Mesenchymal stem cell (in vitro differentiated cells and primary cell): ENCODE data around the gene ARHGEF5.

Experiments
- DNase-seq: peaks from one replicate; pipeline ENCODE4 v3.0.0-alpha.2; 2013
- H2AFZ ChIP-seq: one replicate; pipeline ENCODE4 v1.6.1; 2013; ENCODE audit warnings: low read depth, mild to moderate bottlenecking, control low read depth, inconsistent platforms, low read length, moderate library complexity
- H2AK5ac ChIP-seq: 2 replicates; pipeline ENCODE4 v1.6.1; 2013; ENCODE audit warnings: low read length, moderate library complexity, mild to moderate bottlenecking, inconsistent platforms; ENCODE audit not compliant: severe bottlenecking
- H2BK120ac ChIP-seq: one replicate; pipeline ENCODE4 v1.6.1; 2013; ENCODE audit warnings: low read depth, mild to moderate bottlenecking, inconsistent platforms, low read length, moderate library complexity
- H2BK12ac ChIP-seq, 2 experiments: one replicate each; pipeline ENCODE4 v1.6.1; 2013; ENCODE audit warnings: inconsistent platforms in 2 of 2, low read length in 2 of 2, mild to moderate bottlenecking in 2 of 2, moderate library complexity in 2 of 2, control low read depth in 1 of 2
- H2BK15ac ChIP-seq: one replicate; pipeline ENCODE4 v1.6.1; 2013; ENCODE audit warnings: mild to moderate bottlenecking, low read depth, inconsistent platforms; ENCODE audit not compliant: poor library complexity, severe bottlenecking
- H2BK5ac ChIP-seq: 2 replicates; pipeline ENCODE4 v1.6.1; 2013; ENCODE audit warnings: low read depth, mild to moderate bottlenecking, low read length, control low read depth, inconsistent platforms; ENCODE audit not compliant: poor library complexity, severe bottlenecking
- H3K14ac ChIP-seq, 2 experiments: one replicate each; pipeline ENCODE4 v1.6.1; 2013; ENCODE audit warnings: inconsistent platforms in 2 of 2, low read length in 2 of 2, control low read depth in 1 of 2, mild to moderate bottlenecking in 1 of 2, moderate library complexity in 1 of 2
- H3K18ac ChIP-seq, 2 experiments: one replicate each; pipeline ENCODE4 v1.6.1; 2013; ENCODE audit warnings: inconsistent platforms in 2 of 2, low read length in 2 of 2, control low read depth in 1 of 2, low read depth in 1 of 2, mild to moderate bottlenecking in 1 of 2
- H3K23ac ChIP-seq, 2 experiments: one replicate each; pipeline ENCODE4 v1.6.1; 2013; ENCODE audit warnings: inconsistent platforms in 2 of 2, low read length in 2 of 2, mild to moderate bottlenecking in 2 of 2, moderate library complexity in 2 of 2, control low read depth in 1 of 2
- H3K27ac ChIP-seq: 2 replicates; pipeline ENCODE4 v1.5.1; 2013; ENCODE audit warnings: mild to moderate bottlenecking, moderate library complexity, low read length, control low read depth, inconsistent platforms; ENCODE audit not compliant: poor library complexity, severe bottlenecking
- H3K27me3 ChIP-seq, 2 experiments: 2 replicates each; pipeline versions ENCODE4 v1.6.1 to v1.7.0; 2013; ENCODE audit warnings: low read length in 2 of 2, mild to moderate bottlenecking in 2 of 2, moderate library complexity in 2 of 2, control low read depth in 1 of 2, inconsistent platforms in 1 of 2; ENCODE audit not compliant: control insufficient read depth in 1 of 2, insufficient read depth in 1 of 2
- H3K36me3 ChIP-seq, 2 experiments: 2 replicates each; pipeline versions ENCODE4 v1.6.1 to v1.7.0; 2013; ENCODE audit warnings: low read length in 2 of 2, control low read depth in 1 of 2, inconsistent platforms in 1 of 2, low read depth in 1 of 2, mild to moderate bottlenecking in 1 of 2; ENCODE audit not compliant: insufficient read depth in 2 of 2, control insufficient read depth in 1 of 2
- H3K4ac ChIP-seq, 2 experiments: one replicate each; pipeline ENCODE4 v1.6.1; 2013; ENCODE audit warnings: inconsistent platforms in 2 of 2, low read length in 2 of 2, mild to moderate bottlenecking in 2 of 2, moderate library complexity in 2 of 2, control low read depth in 1 of 2, low read depth in 1 of 2
- H3K4me1 ChIP-seq: 2 replicates; pipeline ENCODE4 v1.6.1; 2013; ENCODE audit warnings: low read depth, low read length, control low read depth; ENCODE audit not compliant: control insufficient read depth, insufficient read depth
- H3K4me2 ChIP-seq: 2 replicates; pipeline ENCODE4 v1.6.1; 2013; ENCODE audit warnings: low read length, mild to moderate bottlenecking, inconsistent platforms; ENCODE audit not compliant: poor library complexity, severe bottlenecking
- H3K4me3 ChIP-seq, 2 experiments: 2 replicates each; pipeline versions ENCODE4 v1.5.1 to v1.7.0; 2013; ENCODE audit warnings: low read length in 2 of 2, mild to moderate bottlenecking in 2 of 2, control low read depth in 1 of 2, low read depth in 1 of 2; ENCODE audit not compliant: insufficient read depth in 1 of 2
- H3K79me1 ChIP-seq: replicated peaks from 2 replicates; pipeline ENCODE4 v1.6.1; 2013; ENCODE audit warnings: mild to moderate bottlenecking, control low read depth, low read length, inconsistent platforms; ENCODE audit not compliant: poor library complexity, severe bottlenecking
- H3K9ac ChIP-seq: 2 replicates; pipeline ENCODE4 v1.7.0; 2013; ENCODE audit warnings: mild to moderate bottlenecking, low read length, moderate library complexity
- H3K9me3 ChIP-seq: 2 replicates; pipeline ENCODE4 v1.7.0; 2013; ENCODE audit warnings: mild to moderate bottlenecking, low read length; ENCODE audit not compliant: control insufficient read depth
- H4K8ac ChIP-seq: one replicate; pipeline ENCODE4 v1.6.1; 2013; ENCODE audit warnings: inconsistent platforms, mild to moderate bottlenecking, low read length, moderate library complexity
- H4K91ac ChIP-seq: one replicate; pipeline ENCODE4 v1.6.1; 2013; ENCODE audit warnings: mild to moderate bottlenecking, low read length, inconsistent platforms
- WGBS: methylation state at CpG from one replicate; pipeline ENCODE4 v1.1.7; 2013; ENCODE audit warnings: mixed read lengths; 5-methylcytosine and 5-hydroxymethylcytosine counted together

The ARHGEF5 gene

GRCh38 chr7:144386741-144387140 lies 31.5 kb downstream of the ARHGEF5 start:
- no peak overlapping the region for H3K4me3 ChIP-seq
- H2AFZ ChIP-seq, result no peak overlapping the region
- no peak overlapping the region for H4K91ac ChIP-seq
- H3K79me1 ChIP-seq, result no peaks in the 10 kb centered on the region
- H3K4ac ChIP-seq, result no peak overlapping the region
- no peak overlapping the region for H3K18ac ChIP-seq
- H3K4me1 ChIP-seq, result peaks cover 18% of the 10 kb centered on the region
- peak overlapping the region; percentile 77 for H3K27ac ChIP-seq
- no peak overlapping the region for H2BK5ac ChIP-seq
- no peaks in the 10 kb centered on the region for H3K36me3 ChIP-seq
- no peak overlapping the region for H2BK12ac ChIP-seq
- no peak overlapping the region for H3K9ac ChIP-seq
- no peaks in the 10 kb centered on the region for H3K27me3 ChIP-seq
- H3K9me3 ChIP-seq, result no peaks in the 10 kb centered on the region
- DNase-seq, result peak; percentile 66
- no peak overlapping the region for H2BK120ac ChIP-seq
- H4K8ac ChIP-seq, result no peak overlapping the region
- H2BK15ac ChIP-seq, result no peak overlapping the region
- H3K23ac ChIP-seq, result no peak overlapping the region
- H3K4me2 ChIP-seq, result no peak overlapping the region
- H3K14ac ChIP-seq, result no peak overlapping the region
- H2AK5ac ChIP-seq, result peak overlapping the region; percentile 76

- Histone ChIP-seq H3K79me1 (no peaks in the 10 kb centered on the region), H3K9me3 (no peaks in the 10 kb centered on the region), H3K4me1 (peaks cover 18% of the 10 kb centered on the region), H3K4ac (no peak overlapping the region), H3K9ac (no peak overlapping the region), H2BK12ac (no peak overlapping the region), H4K8ac (no peak overlapping the region), H3K18ac (peak overlapping the region in 1 of 2 experiments; percentile 8), H3K27me3 (no peaks in the 10 kb centered on the region), H3K23ac (peak overlapping the region in 1 of 2 experiments; percentile 78), H2BK15ac (no peak overlapping the region), H3K36me3 (no peaks in the 10 kb centered on the region), H3K14ac (no peak overlapping the region), H3K4me2 (no peak overlapping the region), H3K4me3 (no peak overlapping the region), H2AK5ac (peak overlapping the region; percentile 74), H2BK120ac (no peak overlapping the region), H4K91ac (no peak overlapping the region), H3K27ac (no peak overlapping the region), H2BK5ac (no peak overlapping the region), H2AFZ (no peak overlapping the region)
- 89% methylated on average over 5 of the region's 5 CpGs for WGBS
- DNase-seq, result no peak
These were observed 33.7 kb downstream of the ARHGEF5 start for GRCh38 chr7:144388950-144389349.

GRCh38 chr7:144390481-144390880 lies 35.3 kb downstream of the ARHGEF5 start:
- no peak for DNase-seq
- H3K27ac ChIP-seq, result no peak overlapping the region
- no peak overlapping the region for H2BK12ac ChIP-seq

GRCh38 chr7:144391014-144391413 lies 35.8 kb downstream of the ARHGEF5 start:
- Histone ChIP-seq H2AK5ac (peak overlapping the region; percentile 77), H4K8ac (no peak overlapping the region), H3K9ac (peak overlapping the region; percentile 44), H3K23ac (no peak overlapping the region), H3K4me2 (no peak overlapping the region), H3K27me3 (no peaks in the 10 kb centered on the region), H3K14ac (no peak overlapping the region), H3K4me1 (peaks cover 12% of the 10 kb centered on the region), H3K36me3 (no peaks in the 10 kb centered on the region), H2AFZ (no peak overlapping the region), H3K4ac (no peak overlapping the region), H3K9me3 (no peaks in the 10 kb centered on the region), H3K79me1 (no peaks in the 10 kb centered on the region), H2BK12ac (no peak overlapping the region), H2BK15ac (no peak overlapping the region), H3K4me3 (no peak overlapping the region), H3K18ac (no peak overlapping the region), H3K27ac (no peak overlapping the region), H2BK5ac (no peak overlapping the region), H2BK120ac (no peak overlapping the region), H4K91ac (no peak overlapping the region)
- DNase-seq, result no peak
- 100% methylated on average over 2 of the region's 4 CpGs for WGBS

More at GRCh38 chr7:144390481-144390880, 35.3 kb downstream of the ARHGEF5 start:
- Histone ChIP-seq H2BK15ac (no peak overlapping the region), H3K79me1 (no peaks in the 10 kb centered on the region), H3K9me3 (no peaks in the 10 kb centered on the region), H2BK120ac (no peak overlapping the region), H2AK5ac (no peak overlapping the region), H3K27me3 (no peaks in the 10 kb centered on the region), H3K14ac (no peak overlapping the region), H3K4ac (no peak overlapping the region), H2BK5ac (no peak overlapping the region), H3K9ac (no peak overlapping the region), H3K4me1 (peaks cover 12% of the 10 kb centered on the region), H2AFZ (peak overlapping the region; percentile 10), H4K91ac (no peak overlapping the region), H3K4me2 (no peak overlapping the region), H3K18ac (no peak overlapping the region), H3K23ac (no peak overlapping the region), H3K4me3 (no peak overlapping the region), H4K8ac (no peak overlapping the region), H3K36me3 (no peaks in the 10 kb centered on the region)
- 67% methylated on average over 7 of the region's 7 CpGs for WGBS
